Large intestine (tissue), 3 donors: ENCODE data around the gene ZNF497. TPM values are rescaled to one million over a fixed set of nuclear protein-coding genes. Genes with fewer than 3 reads are reported as not detected.

Source experiments
- DNase-seq, 2 donors: peaks; one replicate each; pipeline versions ENCODE4 v3.0.0 to v3.0.0-alpha.2; 2013
- H3K27ac ChIP-seq: one replicate; pipeline ENCODE4 v1.5.1; 2013; ENCODE audit warnings: low read length
- H3K27me3 ChIP-seq: 2 replicates; pipeline ENCODE4 v1.6.1; 2013; ENCODE audit warnings: low read length; ENCODE audit not compliant: control insufficient read depth, insufficient read depth
- H3K36me3 ChIP-seq: 2 replicates; pipeline ENCODE4 v1.6.1; 2013; ENCODE audit warnings: low read length; ENCODE audit not compliant: control insufficient read depth, insufficient read depth
- H3K4me1 ChIP-seq: one replicate; pipeline ENCODE4 v1.6.1; 2013; ENCODE audit warnings: low read length; ENCODE audit not compliant: control insufficient read depth, insufficient read depth
- H3K4me3 ChIP-seq: one replicate; pipeline ENCODE4 v1.5.1; 2013; ENCODE audit warnings: low read length
- H3K9me3 ChIP-seq: one replicate; pipeline ENCODE4 v1.6.1; 2013; ENCODE audit warnings: mild to moderate bottlenecking, low read depth, low read length, moderate library complexity; ENCODE audit not compliant: control insufficient read depth
- WGBS: methylation state at CpG from one replicate; pipeline ENCODE4 v1.1.5; 2013; ENCODE audit warnings: low lambda C conversion rate; ENCODE audit not compliant: insufficient coverage; 5-methylcytosine and 5-hydroxymethylcytosine counted together
- polyA plus RNA-seq: library from polyadenylated mRNA; unstranded; fragments of 120-200 nt; gene quantifications from one replicate; pipeline ENCODE4 v1.2.1, GENCODE V29; 2013

The ZNF497 gene
- polyA plus RNA-seq, 1 donor, result 2.1 TPM

DNA sequence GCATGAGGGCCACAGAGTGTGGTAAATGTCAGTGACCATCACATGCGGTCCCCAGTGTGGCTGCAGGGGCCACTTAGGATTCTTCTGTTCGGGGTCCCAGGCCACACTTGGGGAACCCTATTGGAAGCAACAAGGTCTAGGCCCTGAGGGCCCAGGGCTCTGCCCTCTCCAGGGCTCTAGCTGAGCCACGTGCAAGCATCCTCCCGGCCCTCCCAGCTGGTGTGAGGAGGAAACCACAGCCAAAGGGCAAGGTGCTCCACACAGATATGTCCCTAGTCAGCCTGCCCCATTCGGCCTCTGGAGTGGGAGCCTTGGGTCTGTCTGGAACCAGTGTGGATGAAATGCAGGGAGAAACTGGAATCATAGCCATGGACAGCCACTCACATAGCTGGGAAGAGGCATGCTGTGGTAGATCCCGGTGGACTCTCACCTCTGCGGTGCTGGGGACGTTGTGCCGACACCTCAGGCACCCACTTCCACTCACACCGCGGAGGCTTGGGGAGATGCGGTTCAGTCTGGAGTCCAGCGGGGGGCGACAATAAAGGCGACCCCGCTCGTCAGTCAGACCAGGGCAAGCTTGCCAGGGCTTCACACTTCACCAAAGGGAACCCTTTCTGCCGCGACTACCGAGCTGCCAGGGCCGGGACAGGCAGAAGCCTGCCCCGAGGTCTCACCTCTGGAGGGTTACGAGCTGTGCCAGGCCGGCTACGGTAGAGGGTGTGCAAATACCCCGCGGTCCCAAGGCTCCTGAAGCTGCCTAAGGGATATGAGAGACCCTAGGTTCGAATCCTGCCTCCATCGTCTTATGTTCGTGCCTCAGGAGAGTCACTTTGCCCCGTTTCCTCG is 4.3 kb upstream of the ZNF497 start:
- peaks cover 3% of the 10 kb centered on the region for H3K4me1 ChIP-seq
- 50% methylated on average over 2 of the region's 32 CpGs for WGBS
- DNase-seq, result no peak
- peaks cover 14% of the 10 kb centered on the region for H3K9me3 ChIP-seq
- H3K4me3 ChIP-seq, result no peak overlapping the region
- peaks cover 8% of the 10 kb centered on the region for H3K27me3 ChIP-seq
- no peaks in the 10 kb centered on the region for H3K36me3 ChIP-seq
- H3K27ac ChIP-seq, result no peak overlapping the region

DNA sequence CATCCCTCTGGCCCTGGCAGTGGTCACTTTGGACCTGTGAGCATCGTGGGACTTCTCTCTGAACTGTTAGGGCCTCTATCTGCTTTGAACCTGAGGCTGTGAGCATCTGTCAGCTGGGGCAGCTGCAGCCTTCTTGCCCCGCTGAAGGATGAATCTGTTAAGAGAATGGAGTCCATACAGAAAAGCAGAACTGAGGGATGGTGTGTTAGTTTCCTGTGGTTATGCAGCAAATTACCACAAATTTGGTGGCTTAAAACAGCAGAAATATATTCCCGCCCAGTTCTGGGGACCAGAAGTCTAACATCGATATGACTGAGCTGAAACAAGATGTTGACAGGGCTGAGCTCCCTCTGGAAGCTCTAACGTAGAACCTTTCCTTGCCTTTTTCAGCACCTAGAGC is 1.6 kb upstream of the ZNF497 start:
- Histone ChIP-seq H3K9me3 (peaks cover 14% of the 10 kb centered on the region), H3K4me3 (no peak overlapping the region), H3K4me1 (peaks cover 3% of the 10 kb centered on the region), H3K36me3 (no peaks in the 10 kb centered on the region), H3K27ac (no peak overlapping the region), H3K27me3 (peaks cover 8% of the 10 kb centered on the region)
- DNase-seq, result no peak
- no CpG with 5 or more reads among the region's 5 CpGs for WGBS

DNA sequence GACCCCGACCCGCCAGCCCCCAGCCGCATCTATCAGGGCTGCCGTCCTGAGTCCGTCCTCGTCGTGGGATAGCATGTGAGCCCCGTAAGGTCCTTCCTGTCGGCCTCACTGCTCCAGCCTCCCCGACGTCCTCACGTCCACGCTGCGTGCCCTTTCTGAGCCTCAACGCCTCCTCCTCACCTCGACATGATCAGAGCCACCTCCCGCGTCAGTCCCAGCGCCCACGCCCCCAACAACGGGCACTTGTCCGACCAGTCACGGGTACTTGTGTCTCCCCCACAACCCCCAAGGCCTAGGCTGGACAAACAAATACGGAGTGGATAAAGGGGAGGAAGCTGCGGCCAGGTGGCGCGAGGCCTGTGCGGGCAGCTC is 665 bp downstream of the ZNF497 start:
- H3K4me3 ChIP-seq, result peak overlapping the region; percentile 91
- no peak for DNase-seq
- peaks cover 5% of the 10 kb centered on the region for H3K9me3 ChIP-seq
- H3K27me3 ChIP-seq, result peaks cover 10% of the 10 kb centered on the region
- H3K27ac ChIP-seq, result peak overlapping the region; percentile 99
- WGBS, result no CpG with 5 or more reads among the region's 28 CpGs
- H3K4me1 ChIP-seq, result peaks cover 3% of the 10 kb centered on the region
- H3K36me3 ChIP-seq, result no peaks in the 10 kb centered on the region

DNA sequence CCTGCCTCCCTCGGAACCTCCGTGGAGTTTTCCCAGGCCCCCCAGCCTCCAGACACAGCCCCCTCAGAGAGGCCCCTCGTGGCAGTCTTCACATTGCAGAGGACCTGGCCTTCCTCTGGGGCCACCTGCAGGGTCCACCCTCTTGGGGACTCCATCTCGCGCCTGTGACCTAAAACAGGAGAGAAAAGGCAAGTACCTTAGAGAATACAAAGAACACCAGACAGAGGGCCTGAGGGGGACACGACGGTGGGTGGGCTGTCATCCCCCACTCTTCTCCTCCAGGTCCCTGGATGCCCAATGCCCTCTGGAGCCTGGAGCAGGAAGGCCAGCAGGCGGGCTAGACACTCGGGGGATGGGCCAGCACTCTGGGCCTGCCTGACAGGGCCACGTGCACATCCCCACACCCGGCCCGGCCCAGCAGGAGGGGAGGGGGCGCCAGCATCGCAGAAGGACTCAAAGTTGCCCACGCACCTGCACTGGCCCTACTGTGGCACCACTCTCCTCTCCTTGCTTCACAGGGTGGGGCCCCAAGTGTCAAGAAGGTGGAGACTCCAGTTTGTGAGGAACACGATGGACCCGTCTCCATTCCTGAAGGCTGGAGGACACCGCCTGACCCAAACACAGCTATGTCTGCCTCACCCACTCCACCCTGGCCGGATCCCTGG is 4.9 kb downstream of the ZNF497 start:
- peaks cover 4% of the 10 kb centered on the region for H3K4me1 ChIP-seq
- no CpG with 5 or more reads among the region's 19 CpGs for WGBS
- no peaks in the 10 kb centered on the region for H3K36me3 ChIP-seq
- H3K27ac ChIP-seq, result no peak overlapping the region
- H3K9me3 ChIP-seq, result peaks cover 17% of the 10 kb centered on the region
- no peak overlapping the region for H3K4me3 ChIP-seq
- no peak for DNase-seq
- H3K27me3 ChIP-seq, result peaks cover 50% of the 10 kb centered on the region

DNA sequence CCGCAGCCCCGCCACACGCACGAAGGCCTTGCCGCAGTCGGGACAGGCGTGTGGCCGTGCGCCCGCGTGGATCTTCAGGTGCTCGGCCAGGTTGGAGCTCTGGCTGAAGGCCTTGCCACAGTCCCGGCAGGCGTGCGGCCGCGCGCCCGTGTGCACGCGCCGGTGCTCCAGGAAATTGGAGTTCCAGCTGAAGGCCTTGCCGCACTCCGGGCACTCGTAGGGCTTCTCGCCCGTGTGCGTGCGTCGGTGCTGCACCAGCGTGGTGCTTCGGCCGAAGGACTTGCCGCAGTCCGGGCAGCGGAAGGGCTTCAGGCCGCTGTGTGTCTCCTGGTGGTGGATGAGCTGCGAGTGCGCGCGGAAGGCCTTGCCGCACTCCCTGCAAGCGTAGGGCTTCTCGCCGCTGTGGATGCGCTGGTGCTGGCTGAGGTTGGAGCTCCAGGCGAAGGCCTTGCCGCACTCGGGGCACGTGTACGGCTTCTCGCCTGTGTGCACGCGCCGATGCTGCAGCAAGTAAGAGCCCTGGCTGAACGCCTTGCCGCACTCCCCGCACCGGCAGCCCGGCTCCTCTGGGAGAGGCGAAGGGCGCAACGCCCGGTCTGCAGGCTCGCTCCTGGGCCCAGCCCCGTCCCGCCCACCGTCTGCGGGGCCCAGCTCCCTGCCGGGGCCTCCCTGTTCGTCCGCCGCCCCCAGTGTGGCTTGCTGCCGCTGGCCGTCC is 5.6 kb downstream of the ZNF497 start:
- no CpG with 5 or more reads among the region's 75 CpGs for WGBS
- Histone ChIP-seq H3K4me3 (peak overlapping the region; percentile 26), H3K9me3 (peaks cover 17% of the 10 kb centered on the region), H3K36me3 (no peaks in the 10 kb centered on the region), H3K27ac (no peak overlapping the region), H3K27me3 (peaks cover 57% of the 10 kb centered on the region), H3K4me1 (peaks cover 4% of the 10 kb centered on the region)
- DNase-seq, result no peak

DNA sequence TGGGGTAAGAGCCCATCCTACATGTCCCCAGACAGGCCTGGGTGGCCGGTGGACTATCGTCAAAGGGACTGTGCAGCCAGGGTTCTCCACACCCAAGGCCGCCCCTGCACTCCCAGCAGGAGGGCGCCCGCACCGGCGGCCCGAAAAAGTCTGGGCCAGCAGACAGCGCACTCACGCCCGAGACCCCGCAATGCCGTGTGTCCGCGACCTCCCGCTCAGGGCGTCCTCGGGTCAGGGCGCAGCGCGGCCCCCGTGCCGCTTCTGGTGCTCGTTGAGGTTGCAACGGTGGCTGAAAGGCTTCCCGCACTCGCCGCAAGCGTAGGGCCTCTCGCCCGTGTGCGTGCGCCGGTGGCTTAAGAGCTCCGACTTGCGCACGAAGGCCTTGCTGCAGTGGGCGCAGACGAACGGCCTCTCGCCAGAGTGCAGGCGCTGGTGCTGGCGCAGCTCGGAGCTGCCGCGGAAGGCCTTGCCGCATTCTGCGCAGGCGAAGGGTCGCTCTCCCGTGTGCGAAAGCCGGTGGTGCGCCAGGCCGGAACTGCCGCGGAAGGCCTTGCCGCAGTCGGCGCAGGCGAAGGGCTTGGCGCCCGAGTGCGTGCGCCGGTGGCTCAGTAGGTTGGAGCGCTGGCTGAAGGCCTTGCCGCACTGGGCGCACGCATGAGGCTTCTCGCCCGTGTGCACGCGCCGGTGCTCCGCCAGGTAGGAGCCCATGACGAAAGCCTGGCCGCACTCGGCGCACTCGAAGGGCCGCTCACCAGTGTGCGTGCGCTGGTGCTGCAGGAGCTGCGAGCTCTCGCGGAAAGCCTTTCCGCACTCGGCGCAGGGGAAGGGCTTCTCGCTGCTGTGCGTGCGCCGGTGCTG is 6.4 kb downstream of the ZNF497 start:
- DNase-seq, result peak in 1 of 2 donors; percentile 68
- H3K36me3 ChIP-seq, result no peaks in the 10 kb centered on the region
- peak overlapping the region; percentile 16 for H3K4me3 ChIP-seq
- peaks cover 63% of the 10 kb centered on the region for H3K27me3 ChIP-seq
- H3K9me3 ChIP-seq, result peaks cover 20% of the 10 kb centered on the region
- no CpG with 5 or more reads among the region's 94 CpGs for WGBS
- H3K27ac ChIP-seq, result no peak overlapping the region
- H3K4me1 ChIP-seq, result peaks cover 4% of the 10 kb centered on the region

DNA sequence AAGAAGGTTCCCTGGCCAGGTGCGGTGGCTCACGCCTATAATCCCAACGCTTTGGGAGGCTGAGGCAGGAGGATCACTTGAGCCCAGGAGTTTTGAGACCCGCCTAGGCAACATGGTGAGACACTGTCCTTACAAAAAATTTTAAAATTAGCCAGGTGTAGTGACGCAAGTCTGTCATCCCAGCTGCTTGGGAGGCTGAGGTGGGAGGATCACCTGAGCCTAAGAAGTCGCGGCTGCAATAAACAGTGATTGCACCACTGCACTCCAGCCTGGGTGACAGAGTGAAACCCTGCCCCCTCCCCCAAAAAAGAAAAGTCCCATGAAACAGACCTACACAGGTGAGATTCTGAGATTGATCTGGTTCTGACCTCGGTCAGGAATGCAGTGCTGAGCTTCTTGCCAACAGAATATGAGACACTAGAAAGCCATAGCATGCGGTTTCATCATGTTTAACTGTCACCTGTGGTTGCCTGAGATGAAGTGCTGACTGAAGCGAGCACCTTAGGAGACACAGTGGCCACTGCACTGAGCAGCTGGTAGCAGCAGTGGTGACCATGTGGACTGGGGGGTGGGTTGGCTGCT is 7.2 kb downstream of the ZNF497 start:
- peaks cover 71% of the 10 kb centered on the region for H3K27me3 ChIP-seq
- no CpG with 5 or more reads among the region's 10 CpGs for WGBS
- no peak for DNase-seq
- peaks cover 25% of the 10 kb centered on the region for H3K9me3 ChIP-seq
- no peak overlapping the region for H3K4me3 ChIP-seq
- peaks cover 8% of the 10 kb centered on the region for H3K4me1 ChIP-seq
- no peak overlapping the region for H3K27ac ChIP-seq
- no peaks in the 10 kb centered on the region for H3K36me3 ChIP-seq

DNA sequence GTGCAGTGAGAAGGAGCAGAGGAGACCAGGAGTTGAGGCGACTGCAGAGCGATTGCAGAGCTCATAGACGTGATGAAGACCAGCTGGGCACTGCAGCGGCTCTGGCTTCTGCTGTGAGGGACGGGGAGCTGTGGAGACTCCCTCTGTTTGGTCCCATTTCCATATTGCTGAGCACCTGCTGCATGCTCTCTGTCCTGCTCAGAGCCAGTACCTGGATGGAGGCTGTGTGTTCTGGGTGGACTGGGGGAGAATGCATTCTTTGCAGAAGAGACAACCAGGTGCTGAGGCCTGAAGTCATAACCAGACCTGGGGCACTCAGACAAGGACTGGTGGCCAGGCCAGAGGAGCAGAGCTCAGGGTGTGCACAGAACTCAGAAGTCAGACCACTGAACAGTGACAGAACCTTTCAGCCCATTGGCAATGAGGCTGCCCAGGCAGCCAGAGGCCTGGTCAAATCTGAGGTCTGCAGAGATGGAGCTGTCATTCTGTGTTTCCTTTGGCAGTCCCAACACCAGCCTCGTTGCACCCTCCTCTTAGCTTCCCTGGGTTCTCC is 8.0 kb downstream of the ZNF497 start:
- H3K4me3 ChIP-seq, result no peak overlapping the region
- no peak for DNase-seq
- peaks cover 79% of the 10 kb centered on the region for H3K27me3 ChIP-seq
- H3K4me1 ChIP-seq, result peaks cover 14% of the 10 kb centered on the region
- H3K36me3 ChIP-seq, result no peaks in the 10 kb centered on the region
- H3K27ac ChIP-seq, result no peak overlapping the region
- peaks cover 30% of the 10 kb centered on the region for H3K9me3 ChIP-seq
- no CpG with 5 or more reads among the region's 6 CpGs for WGBS

DNA sequence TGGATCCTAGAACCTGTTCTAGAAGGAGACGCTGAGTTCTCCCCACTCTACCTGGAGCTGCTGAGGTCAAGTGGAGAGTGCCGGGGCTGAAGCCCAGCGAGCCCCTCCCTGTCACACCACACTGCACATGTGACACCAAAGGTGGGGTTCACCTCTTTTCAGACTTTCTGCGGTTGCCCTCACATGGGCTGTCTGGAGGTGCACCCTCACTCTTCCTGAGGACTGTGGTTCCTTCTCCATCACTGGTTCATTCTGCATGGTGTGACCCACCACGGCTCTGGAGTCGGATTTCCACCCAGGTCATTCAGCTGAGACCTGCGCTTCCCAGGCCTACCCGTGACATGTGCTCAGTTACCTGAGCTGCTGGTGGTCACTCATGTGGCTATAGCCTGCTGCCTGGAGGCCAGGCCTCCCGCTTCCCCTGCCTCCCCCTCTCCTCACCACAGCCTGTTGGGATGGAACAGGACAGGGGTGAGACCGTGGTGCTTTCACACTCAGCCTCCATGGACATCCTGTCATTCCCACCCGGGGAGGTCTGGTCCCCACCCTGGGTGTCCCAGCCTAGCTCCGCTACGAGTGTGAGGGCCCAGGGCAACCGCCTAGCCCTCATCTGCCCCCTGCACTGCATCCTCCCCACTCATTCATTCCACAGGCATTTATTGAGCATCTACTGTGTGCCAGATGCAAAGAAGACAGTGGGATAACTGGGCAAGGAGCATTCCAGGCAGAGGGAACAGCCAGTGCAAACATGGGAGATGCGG is 8.7 kb downstream of the ZNF497 start:
- no CpG with 5 or more reads among the region's 15 CpGs for WGBS

More for the DNA sequence above, 8.7 kb downstream of the ZNF497 start:
- peaks cover 14% of the 10 kb centered on the region for H3K4me1 ChIP-seq
- no peak overlapping the region for H3K4me3 ChIP-seq
- no peaks in the 10 kb centered on the region for H3K36me3 ChIP-seq
- peaks cover 30% of the 10 kb centered on the region for H3K9me3 ChIP-seq
- DNase-seq, result no peak
- no peak overlapping the region for H3K27ac ChIP-seq
- peaks cover 85% of the 10 kb centered on the region for H3K27me3 ChIP-seq
